IPS-18c (cell line): ENCODE data around the gene HDAC6.
A peak's percentile ranks its signal among the peaks of the same experiment; 100 is the strongest.

Experiments
- H3K4me3 ChIP-seq: 2 replicates; pipeline ENCODE4 v1.7.0; 2013; ENCODE audit warnings: low read depth, mild to moderate bottlenecking, low read length, moderate library complexity; ENCODE audit not compliant: insufficient read depth
- H3K9me3 ChIP-seq: one replicate; pipeline ENCODE4 v1.6.1; 2013; ENCODE audit warnings: mild to moderate bottlenecking, low read length, moderate library complexity; ENCODE audit not compliant: control insufficient read depth, insufficient read depth

Gene HDAC6

DNA sequence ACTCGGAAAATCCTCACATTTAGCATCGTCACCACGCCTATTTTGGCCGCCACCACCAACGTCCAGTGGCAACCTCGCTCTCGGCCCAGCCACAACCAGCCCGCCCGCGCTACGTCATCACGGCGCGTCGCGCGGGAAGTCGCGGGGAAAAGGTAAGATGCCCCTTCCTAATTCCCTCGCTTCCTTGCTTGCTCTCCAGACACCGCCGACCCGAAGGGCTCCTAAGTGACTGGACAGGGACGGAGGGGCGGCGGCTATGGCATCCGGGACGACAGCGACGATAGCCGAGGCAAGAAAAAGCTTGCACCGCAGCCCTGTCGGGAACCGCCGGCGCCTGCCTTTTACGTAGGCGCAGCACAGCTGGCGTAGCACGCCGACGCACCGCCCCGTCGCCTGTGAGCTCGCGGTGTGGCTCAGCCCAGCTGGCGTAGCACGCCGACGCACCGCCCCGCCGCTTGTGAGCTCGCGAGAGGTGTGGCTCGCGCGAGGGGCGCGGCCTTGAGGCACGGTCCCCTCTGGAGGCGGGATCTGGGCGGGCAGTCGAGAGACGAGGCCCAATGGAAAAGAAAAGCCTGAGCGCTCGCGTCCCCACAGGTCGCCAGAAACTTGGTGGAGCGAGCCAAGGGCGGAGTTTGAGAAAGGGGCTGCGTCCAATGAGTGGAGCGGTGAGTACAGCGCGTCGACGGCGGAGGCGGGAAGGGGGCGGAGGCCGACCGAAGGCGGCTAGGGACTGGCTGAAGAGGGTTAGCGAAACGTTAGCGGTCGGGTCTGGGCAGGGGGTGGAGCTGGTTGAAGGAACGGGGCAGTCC, at the start of gene HDAC6:
TSS of gene HDAC6 (plus strand) at position 788 of the 809 bp plus-strand sequence. CDS start 626 bp downstream, outside the sequence.
- Histone ChIP-seq H3K9me3 (peaks cover 6% of the 10 kb centered on the region), H3K4me3 (peak within 1 kb of the TSS; percentile 82)

DNA sequence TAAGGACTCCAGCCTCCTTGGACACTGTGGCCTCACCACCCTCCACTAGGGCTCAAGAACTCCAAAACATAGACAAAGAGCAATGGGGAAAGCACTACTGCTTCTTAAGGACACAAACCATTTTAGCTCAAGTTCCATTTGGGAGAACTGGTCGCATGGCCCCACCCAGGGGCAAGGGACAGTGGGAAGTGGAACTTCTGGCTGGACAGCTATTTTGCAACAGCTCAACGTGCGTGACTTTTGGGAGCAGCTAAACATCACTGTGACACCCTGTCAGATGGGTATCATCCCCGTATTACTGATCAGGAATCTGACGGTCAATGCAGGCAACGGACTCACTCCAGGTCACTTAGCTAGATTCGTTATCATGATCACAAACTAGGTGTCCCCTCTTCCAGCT, 49.4 kb upstream of the HDAC6 start:
- no peak overlapping the region for H3K4me3 ChIP-seq
- H3K9me3 ChIP-seq = peaks cover 10% of the 10 kb centered on the region

DNA sequence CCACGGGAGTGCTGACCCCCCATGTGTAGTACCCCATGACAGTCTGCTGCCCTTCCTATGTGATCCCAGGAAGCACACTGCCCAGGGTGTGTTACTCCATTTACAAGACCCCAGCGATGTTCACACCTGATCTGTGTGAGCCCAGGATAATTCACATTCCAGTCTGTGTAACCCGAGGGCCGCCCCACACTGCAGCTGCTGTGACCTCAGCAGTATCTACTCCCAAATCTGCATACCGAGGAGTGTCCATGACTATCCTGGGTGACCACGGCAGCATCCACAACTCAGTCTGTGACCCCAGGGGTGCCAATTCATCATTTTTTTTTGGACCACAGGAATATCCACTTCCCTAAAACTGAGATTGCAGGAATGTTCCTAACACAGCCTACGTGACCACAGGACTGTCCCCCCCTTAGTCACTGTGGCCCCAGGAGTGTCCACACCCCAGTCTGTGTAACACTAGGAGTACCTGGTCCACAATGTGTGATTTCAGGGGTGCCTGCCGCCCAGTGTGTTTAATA, 48.1 kb upstream of the HDAC6 start:
- H3K4me3 ChIP-seq = no peak overlapping the region
- H3K9me3 ChIP-seq = peaks cover 4% of the 10 kb centered on the region

DNA sequence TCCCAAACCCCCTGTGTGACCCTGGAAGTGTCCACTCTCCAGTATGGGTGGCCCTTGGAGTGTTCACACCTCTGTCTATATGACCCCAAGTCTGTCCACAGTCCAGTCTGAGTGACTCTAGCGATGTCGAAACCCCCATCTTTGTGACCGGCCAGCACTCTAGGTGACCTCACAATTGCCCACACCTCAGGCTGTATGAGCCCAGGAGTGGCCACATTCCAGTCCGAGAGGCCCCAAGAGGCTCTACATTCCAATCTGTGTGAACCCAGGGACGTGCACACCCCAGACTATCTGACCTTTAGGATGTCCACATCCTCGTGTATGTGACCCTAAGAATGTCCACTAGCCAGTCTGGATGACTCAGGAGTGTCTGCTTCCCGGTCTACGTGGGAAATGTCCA, 47.6 kb upstream of the HDAC6 start:
- peaks cover 4% of the 10 kb centered on the region for H3K9me3 ChIP-seq
- H3K4me3 ChIP-seq = no peak overlapping the region

DNA sequence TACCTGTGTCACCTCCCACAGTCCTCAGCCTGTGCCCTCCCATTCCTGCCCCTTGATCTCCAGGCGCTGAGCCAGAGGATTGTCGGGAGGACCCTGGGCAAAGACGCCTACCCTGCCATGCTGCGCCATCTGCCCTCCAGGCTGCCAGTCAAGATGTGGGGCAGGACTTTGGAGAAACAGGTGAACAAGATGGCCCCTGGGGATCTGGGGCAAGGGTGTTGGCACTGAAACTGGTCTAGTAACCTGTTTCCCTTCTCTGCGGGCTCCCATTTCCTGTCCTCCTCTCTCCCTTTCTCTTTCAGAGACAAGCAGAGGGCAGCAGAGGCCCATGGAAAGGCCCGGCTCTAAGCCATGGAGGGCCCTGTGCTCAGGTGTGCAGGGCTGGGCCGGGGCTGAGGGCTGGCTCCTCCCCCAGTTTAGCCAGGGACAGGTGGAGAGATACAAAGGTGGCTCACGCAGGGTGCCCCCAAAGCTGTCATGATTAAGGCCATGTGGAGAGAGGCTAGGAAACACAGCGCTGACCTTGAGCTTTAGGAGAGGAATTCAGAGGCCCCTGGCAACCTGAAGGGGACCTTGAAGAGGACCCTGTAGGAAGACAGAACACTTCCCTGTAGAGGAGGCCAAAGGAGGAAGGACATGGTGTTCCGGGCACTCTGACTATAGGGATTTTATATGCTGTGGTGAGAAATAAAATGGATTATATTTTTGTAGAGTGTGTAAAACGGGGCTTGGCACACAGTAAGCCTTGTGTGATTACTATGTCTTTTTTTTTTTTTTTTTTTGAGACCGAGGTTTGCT, 40.0 kb upstream of the HDAC6 start, which contains the start of gene GLOD5:
TSS of gene GLOD5 (plus strand) at position 74 of the 798 bp plus-strand sequence. CDS start at position 118, 44 bp downstream.
- H3K4me3 ChIP-seq = no peak within 1 kb of the TSS
- peaks cover 8% of the 10 kb centered on the region for H3K9me3 ChIP-seq

DNA sequence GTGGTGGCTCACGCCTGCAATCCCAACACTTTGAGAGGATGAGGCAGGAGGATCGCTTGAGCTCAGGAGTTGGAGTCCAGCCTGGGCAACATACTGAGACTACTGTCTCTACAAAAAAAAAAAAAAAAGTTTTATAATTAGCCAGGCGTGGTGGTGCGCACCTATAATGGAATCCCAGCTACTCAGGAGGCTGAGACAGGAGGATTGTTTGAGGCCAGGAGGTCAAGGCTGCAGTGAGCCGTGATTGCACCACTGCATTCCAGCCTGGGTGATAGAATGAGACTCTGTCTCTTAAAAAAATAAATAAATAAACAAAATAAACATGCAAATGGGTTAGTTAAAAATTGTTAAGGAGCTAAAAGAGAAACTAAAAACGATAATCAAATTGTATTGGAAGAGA, 32.6 kb upstream of the HDAC6 start:
- no peaks in the 10 kb centered on the region for H3K9me3 ChIP-seq
- H3K4me3 ChIP-seq = no peak overlapping the region

DNA sequence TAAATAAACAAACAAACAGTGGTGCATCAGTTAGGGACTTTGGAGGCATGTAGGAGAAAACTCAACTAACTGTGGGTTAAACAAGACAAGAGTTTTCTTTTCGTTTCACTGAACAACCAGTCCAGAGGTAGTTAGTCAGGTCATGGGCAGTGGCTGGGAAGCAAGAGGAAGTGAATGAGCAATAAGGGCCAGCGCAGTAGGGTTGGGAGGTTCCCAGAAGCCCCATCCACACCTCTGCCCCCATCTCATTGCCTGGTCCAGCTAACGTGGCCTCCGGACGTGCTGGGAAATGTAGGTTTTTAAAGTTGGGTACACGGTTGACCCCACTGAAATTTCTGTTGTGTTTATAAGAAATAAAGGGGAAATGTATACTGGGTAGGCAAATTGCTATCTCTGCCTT, 31.6 kb upstream of the HDAC6 start:
- H3K4me3 ChIP-seq = no peak overlapping the region
- H3K9me3 ChIP-seq = peaks cover 3% of the 10 kb centered on the region

DNA sequence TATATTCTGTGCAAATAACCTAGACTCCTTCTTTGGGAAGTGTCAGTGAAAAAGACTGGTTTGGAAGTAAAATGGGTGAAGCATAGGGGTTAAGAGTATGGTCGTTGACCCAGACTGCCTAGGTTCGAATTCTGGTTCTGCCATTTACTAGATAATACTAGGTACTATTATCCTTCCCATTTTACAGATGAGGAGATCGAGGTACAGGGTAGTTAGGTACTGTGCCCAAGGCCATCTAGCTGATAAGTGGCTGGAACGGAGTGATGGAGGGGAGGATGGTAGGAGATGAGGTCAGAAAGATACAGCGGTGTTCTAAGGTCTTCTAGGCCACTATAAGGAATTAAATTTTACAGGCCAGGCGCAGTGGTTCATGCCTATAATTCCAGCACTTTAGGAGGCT, 29.3 kb upstream of the HDAC6 start:
- Histone ChIP-seq H3K4me3 (no peak overlapping the region), H3K9me3 (peaks cover 3% of the 10 kb centered on the region)

DNA sequence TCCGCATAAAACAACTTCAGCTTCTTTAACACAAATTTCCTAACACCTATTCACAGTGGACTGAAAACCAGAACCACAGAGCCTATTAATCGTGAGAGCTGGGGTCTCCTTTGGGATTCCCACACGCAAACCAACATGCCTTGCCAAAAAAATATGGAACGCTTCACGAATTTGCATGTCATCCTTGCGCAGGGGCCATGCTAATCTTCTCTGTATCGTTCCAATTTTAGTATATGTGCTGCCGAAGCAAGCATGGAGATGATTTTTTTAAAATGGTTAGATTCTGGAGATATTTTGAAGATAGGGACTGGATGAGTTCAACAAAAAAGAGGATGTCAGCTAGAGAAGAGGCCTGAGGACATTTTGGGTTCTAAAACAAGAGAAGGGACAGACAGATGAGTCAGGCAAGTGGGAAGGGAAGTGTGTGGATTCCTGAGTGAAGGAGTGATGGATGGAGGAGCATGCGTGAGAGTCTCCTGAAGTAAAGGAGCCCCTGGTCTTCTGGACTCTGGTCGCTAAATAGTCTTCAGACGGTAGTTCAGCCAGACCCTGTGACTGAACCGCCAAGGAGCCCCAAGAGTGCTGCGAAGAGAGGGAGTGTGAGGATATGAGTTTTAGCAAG, 24.9 kb upstream of the HDAC6 start:
- peaks cover 3% of the 10 kb centered on the region for H3K9me3 ChIP-seq
- no peak overlapping the region for H3K4me3 ChIP-seq

DNA sequence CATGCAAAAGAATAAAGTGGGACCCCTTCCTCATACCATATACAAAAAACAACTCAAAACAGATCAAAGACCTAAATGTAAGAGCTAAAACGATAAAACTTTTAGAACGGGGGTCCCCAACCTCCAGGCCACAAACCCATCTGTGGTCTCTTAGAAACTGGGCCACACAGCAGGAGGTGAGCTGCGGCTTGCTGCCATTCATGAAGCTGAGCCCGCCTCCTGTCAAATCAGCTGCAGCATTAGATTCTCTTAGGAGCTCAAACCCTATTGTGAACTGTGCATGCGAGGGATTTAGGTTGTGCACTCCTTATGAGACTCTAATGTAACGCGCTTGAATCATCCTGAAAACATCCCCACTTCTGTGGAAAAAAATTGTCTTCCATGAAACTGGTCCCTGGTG, 22.5 kb upstream of the HDAC6 start:
- peaks cover 5% of the 10 kb centered on the region for H3K9me3 ChIP-seq

DNA sequence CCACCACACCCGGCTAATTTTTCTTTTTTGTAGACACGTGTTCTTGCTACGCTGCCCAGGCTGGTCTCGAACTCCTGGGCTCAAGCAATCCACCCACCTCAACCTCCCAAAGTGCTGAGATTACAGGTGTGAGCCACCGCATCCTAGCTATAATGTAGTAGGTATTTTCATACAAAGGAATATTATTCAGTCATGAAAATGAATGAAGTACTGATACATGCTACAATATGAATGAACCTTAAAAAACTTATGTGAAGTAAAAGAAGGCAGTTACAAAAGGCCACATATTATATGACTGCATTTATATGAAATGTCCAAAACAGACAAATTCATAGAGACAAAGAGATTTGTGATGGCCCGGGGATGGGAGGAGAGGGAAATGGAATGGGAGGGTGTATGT, 20.2 kb upstream of the HDAC6 start:
- peaks cover 7% of the 10 kb centered on the region for H3K9me3 ChIP-seq

More for the DNA sequence above, 22.5 kb upstream of the HDAC6 start:
- H3K4me3 ChIP-seq = no peak overlapping the region

DNA sequence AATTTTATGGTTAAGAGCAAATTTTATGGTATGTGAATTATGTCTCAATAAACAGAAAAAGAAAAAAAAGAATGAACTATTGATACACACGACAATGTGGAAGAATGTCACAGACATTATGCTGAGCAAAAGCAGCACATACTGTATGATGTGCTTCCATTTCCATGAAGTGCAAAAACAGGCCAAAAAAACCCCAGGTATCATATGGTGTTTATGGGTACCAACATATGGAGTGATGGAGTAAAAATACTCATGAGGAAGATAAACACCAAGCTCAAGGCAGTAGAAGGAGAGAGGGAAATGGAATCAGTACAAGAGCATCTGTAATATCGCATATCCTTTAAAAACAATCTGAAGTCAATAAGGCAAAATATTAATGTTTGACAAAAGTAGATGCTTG, 19.7 kb upstream of the HDAC6 start:
- peaks cover 12% of the 10 kb centered on the region for H3K9me3 ChIP-seq
- H3K4me3 ChIP-seq = no peak overlapping the region

More for the DNA sequence above, 20.2 kb upstream of the HDAC6 start:
- no peak overlapping the region for H3K4me3 ChIP-seq

DNA sequence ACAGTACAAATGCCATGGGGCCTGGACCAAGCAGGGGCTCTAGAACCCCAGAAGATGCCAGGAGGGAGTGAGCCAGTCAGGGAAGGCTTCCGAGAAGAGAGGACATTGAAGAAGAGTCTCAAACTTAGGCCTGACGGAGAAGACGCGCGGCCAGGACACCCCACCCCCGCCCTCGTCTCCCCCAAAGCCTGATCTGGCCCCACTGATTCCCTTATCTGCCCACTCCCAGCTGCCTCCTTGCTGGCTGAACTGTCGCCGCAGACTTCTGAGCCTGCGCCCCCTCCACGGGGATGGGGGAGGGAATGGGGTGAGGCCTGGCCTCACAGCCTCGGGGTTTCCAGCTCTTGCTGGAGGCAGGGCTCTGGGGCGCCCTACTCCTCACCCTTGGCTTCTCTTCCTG, 19.1 kb upstream of the HDAC6 start:
- Histone ChIP-seq H3K9me3 (peaks cover 17% of the 10 kb centered on the region), H3K4me3 (no peak overlapping the region)

DNA sequence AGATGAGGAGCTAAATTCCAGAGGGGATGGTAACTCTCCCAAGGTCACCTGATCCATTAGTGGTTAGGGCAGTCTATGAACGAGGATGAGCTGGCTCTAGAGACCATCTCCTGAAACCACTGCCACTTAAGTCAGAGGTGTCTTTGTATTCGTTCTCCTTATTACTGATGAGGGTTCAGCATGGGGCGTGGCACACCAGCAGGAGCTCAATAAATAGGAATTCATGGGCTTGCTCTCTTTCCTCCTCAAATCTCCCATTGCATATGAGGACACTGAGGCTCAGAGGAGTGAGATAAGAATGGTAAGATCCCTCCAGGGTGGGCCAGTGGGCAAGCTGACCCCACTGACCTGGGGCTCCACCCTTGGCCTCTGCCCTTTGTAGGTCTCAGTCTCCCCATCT, 17.1 kb upstream of the HDAC6 start:
- H3K9me3 ChIP-seq = peaks cover 17% of the 10 kb centered on the region

DNA sequence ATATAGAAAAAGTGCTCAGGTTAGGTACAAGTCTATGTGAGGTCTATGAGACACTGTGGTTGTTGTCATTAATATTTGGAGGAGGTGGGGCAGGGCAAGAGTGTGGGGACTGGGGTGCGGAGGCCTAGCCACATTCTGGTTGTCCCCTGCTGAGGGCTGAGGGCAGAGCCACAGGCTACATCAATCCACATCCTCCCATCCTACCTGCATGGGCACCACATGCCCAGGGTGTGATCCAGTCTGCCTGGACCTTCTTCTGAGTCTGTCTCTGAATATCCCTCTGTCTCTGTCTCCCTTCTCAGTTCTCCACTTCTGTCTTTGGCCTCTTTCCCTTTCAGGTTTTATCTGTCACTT, 16.7 kb upstream of the HDAC6 start:
- H3K9me3 ChIP-seq = peaks cover 17% of the 10 kb centered on the region
- no peak overlapping the region for H3K4me3 ChIP-seq

More for the DNA sequence above, 17.1 kb upstream of the HDAC6 start:
- no peak overlapping the region for H3K4me3 ChIP-seq

DNA sequence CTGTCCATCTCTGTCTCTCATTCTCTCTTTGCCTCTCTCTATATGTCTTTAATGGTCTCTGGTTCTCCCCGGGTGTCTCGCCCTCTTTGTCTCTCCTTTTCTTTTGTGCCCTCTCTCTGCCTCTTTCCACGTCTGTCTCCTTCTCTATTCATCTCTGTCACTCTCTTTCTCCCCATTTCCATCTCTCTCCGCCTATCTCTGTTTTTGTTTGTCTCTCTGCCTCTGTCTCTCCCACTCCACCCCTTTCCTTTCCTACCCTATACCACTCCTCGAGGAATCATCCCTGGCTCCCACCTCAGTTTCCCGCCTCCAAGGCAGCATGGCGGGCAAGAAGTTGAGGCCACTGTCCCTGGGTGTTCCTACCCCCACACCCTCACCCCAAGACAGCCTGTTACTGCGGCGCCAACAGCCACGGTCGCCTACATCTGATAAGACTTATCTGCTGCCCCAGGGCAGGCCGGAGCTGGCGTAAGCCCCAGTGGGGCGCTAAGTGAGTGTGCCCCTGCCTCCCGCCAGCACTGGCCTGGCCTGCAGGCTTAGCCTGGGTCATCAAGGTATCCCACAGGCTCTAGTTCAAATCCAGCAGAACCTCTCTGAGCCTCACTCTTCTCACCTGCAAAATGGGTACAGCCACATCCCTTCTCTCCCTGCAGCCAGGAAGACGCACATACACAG, 16.2 kb upstream of the HDAC6 start:
- Histone ChIP-seq H3K4me3 (no peak overlapping the region), H3K9me3 (peaks cover 20% of the 10 kb centered on the region)

DNA sequence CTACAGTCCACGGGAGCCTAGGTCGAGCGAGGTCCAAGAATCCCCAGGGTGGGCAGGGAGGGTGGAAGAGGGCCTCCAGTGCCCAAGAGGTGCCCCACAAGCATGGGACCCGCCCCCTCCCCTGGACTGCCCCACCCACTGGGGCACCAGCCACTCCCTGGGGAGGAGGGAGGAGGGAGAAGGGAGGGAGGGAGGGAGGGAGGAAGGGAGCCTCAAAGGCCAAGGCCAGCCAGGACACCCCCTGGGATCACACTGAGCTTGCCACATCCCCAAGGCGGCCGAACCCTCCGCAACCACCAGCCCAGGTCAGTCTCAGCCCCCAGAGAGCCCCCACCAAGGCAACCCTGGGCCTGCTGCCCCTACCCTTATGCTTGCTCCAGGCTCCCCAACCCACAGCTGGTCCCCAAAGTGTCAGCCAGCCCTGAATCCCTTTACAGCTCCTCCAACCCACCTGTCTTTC, 15.5 kb upstream of the HDAC6 start, which contains the start of gene GATA1:
TSS of gene GATA1 (plus strand) at position 250 of the 460 bp plus-strand sequence. CDS start 4,520 bp downstream, outside the sequence.
- peaks cover 20% of the 10 kb centered on the region for H3K9me3 ChIP-seq
- no peak within 1 kb of the TSS for H3K4me3 ChIP-seq
